Glomerular endothelial cell (primary cell): ENCODE data around the gene STX5. TPM values are rescaled to one million over a fixed set of nuclear protein-coding genes. Genes with fewer than 3 reads are reported as not detected.
"Not testable (repeated sequence)": the region's sequence is repeated elsewhere in the genome, so short reads cannot be mapped to it uniquely, and the experiment has no call there.

Experiments
- DNase-seq: peaks from one replicate; pipeline ENCODE4 v3.0.0-alpha.2; 2011; ENCODE audit warnings: low read depth, low spot score; ENCODE audit errors: extremely low read depth
- total RNA-seq: library from RNA; depleted of rRNA; stranded (reverse); fragments of >200 nt; gene quantifications from 2 replicates; pipeline ENCODE4 v1.2.3, GENCODE V29; 2015

Gene STX5
- total RNA-seq = 36.7 and 37.1 TPM in 2 replicates

DNA sequence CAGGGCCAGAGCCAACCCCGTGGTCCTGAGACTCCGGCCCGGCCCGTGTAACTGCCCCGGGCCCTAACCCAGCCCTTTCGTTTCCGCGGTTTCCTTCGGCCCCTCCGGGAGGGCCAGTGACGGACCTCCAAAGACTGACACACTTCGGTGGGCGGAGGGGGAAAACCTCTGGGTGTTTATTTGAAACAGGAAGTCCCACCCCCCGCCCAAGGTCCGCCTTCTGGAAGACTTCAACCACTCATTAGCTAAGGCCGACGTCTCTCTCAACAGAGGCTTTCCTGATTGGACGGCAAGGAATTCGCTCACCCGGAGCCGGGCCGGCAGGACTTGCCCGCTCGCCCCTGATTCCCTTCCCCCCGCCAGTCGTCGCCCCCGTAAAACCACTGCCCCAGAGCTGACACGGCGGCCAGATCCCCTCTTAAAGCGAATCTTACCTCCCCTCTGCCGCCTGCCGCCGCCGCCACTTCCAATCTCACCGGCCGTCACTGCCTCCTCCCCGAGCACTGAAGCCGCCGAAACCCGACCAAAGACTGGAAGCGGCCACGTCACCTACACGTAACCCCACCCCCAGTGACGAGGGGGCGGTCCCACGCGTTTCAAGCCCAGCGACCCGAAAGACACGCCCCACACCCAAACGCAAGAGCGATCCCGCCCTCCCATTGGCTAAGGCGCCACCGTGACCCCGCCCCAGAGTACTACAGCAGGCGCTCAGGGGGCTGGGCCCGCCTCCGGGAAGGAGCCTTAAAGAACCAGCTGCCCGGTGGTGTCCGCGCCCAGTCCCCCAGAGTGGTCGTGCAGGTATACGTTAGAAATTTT is at the start of gene STX5:
STX5 (minus strand) TSS at position 532 of the 816 bp plus-strand sequence. CDS start 808 bp downstream, outside the sequence.
- peak; percentile 94 for DNase-seq

DNA sequence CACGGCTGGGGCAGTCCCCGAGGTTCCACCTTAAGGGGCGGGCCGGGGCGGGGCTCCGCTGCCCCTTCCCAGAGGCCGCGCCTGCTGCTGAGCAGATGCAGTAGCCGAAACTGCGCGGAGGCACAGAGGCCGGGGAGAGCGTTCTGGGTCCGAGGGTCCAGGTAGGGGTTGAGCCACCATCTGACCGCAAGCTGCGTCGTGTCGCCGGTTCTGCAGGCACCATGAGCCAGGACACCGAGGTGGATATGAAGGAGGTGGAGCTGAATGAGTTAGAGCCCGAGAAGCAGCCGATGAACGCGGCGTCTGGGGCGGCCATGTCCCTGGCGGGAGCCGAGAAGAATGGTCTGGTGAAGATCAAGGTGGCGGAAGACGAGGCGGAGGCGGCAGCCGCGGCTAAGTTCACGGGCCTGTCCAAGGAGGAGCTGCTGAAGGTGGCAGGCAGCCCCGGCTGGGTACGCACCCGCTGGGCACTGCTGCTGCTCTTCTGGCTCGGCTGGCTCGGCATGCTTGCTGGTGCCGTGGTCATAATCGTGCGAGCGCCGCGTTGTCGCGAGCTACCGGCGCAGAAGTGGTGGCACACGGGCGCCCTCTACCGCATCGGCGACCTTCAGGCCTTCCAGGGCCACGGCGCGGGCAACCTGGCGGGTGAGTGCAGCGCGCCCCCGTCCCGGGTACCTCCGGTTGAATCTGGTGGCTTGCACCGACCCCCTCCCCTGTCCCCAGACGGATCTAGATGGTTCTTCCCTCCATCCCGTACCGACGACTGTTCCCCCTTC is 49.1 kb upstream of the STX5 start, which contains the start of gene SLC3A2:
SLC3A2 (plus strand) TSS at position 94 of the 776 bp plus-strand sequence; CDS start at position 222, 128 bp downstream.
- no peak for DNase-seq

DNA sequence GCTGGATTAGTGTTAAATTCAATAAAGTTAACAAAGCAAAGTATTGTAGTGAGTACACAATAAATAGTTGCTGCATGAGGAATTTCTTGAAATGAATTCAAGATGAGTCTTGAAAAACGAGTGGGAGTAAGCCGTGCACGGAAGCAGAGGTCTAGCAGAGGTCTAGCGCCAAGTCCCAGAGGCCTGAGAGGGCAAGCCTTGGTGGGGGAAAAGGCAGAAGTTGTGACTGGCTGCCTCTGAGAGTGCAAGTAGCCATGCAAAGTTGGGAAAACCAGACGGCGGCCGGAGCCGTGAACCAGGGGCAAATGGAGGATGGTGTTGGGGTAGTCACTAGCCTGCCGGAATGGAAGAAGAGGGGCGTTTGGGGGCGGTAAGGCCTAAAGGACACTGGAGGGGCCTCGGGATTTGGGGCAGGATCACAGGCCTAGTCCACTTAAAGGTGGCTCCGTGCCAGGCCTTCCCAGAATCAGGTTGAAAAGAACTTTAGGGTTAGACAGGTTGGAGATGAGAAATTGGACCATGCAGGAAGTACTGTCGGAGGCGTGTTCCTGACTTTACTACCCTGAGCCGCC is 48.5 kb upstream of the STX5 start:
- DNase-seq = no peak

DNA sequence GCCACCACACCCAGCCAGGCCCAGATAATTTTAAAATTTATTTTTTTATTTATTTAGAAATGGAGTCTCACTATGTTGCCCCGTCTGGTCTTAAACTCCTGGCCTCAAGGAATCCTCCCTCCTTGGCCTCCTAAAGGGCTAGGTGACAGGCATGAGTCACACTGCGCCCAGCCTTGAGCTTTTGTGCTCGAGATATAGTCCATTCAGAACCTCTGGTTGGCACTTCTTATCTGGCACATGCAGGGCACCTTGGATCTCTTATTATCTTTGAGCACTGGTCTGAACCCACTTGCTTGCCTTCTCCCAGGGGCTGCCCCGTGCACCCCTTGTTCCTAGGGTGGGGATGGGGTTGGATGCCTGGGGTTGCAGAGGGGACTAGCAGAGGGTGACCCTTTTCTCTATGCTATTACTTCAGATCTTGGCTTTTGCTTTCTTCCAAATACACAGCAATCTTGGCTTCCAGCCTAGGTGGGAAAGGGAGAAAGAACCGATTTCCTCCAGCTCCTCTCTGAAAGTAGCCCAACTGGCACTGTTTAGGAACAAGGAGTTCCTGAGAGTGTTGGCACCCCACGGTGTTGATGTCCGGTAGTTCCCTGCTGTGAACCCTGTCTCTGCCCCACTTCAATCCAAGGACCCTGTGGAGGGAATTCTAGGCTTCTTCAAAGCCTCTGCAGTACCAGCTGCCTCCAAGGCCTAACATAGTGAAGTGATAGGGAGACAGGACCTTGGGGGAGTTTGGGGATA is 47.6 kb upstream of the STX5 start:
- no peak for DNase-seq

DNA sequence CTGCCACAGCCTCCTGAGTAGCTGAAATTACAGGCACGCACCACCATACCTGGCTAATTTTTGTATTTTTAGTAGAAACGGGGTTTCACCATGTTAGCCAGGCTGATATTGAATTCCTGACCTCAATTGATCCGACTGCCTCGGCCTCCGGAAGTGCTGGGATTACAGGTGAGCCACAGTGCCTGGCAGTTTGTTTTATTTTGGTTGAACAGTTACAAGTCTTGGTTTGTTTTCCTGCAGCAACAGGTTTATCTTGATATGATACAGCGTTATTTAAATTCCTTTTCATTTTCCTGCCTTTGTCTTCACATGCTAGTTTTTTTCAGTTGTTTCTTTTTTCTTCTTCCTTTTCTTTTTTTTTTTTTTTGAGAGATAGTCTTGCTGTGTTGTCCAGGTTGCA is 44.9 kb upstream of the STX5 start:
- no peak for DNase-seq

GRCh38 chr11:62875698-62876478 is 44.0 kb upstream of the STX5 start:
- DNase-seq = no peak

DNA sequence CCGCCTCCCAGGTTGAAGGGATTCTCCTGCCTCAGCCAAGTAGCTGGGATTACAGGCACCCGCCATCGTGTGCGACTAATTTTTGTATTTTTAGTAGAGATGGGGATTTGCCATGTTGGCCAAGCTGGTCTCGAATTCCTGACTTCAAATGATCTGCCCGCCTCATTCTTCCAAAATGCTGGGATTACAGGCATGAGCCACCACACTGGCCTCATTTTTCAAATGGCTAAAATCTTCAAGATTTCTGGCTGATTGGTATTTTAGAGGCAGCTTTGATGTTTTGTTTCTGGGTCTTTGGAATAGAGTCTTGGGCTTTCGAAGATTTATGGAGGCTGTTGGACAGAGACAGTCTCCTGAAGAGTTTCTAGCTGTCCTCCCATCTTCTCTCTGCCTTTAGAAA is 43.0 kb upstream of the STX5 start:
- no peak for DNase-seq

GRCh38 chr11:62865635-62866034 is 33.8 kb upstream of the STX5 start:
- DNase-seq = no peak

DNA sequence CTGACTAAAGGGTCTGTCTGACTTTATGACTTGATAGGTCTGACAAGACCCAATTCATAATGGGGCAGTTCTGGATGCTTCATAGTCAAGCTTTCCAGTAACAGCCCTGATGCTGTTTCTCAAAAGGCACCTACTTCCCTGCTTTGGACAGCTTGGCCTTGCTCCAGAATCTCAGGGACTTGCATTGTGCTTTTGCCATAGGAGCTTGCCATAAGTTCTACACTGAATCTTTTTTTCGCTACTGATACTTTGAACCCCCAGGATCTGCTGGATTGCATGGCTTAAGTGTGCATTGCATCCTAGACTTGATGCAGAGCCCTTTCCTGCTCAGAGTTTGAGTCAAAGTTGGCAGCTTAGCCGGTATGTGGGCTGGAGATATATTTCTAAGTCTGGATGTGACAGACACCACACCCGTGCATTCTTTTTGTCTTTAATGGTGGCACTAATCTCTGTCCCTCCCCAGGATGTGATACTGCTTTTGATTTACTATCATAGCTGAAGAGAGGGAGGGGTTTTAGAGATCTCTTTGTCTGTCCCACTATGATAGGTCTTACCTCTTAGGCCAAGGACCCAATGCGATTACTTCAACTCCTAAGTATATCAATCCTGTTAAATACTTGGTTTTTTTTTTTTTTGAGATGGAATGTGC is 32.0 kb upstream of the STX5 start:
- DNase-seq = no peak

- not testable (repeated sequence) for DNase-seq
Observed at GRCh38 chr11:62861564-62862192, 29.8 kb upstream of the STX5 start.

DNA sequence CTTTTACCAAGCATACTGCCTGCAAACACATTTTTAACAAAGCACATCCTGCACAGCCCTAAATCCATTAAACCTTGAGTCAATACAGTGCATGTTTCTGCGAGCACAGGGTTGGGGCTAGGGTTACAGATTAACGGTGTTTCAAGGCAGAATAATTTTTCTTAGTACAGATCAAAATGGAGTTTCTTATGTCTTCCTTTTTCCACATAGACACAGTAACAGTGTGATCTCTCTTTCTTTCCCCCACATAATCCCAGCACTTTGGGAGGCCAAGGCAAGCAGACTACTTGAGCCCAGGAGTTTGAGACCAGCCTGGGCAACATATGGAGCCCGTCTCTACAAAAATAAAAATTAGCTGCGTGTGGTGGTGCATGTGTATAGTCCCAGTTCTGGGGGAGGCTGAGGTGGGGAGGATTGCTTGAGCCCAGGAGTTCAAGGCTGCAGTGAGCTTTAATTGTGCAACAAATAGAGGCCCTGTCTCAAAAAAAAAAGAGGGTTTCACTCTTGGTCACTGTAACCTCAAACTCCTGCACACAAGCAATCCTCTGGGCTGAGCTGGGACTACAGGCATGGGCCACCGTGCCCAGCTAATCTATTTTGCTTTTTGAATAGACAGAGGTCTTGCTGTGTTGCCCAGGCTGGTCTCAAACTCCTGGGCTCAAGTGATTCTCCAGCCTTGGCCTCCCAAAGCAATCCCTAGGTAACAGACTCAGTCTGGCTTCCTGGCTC is 29.1 kb upstream of the STX5 start:
- no peak for DNase-seq

- not testable (repeated sequence) for DNase-seq
Observed at GRCh38 chr11:62859281-62859703, 27.4 kb upstream of the STX5 start.

DNA sequence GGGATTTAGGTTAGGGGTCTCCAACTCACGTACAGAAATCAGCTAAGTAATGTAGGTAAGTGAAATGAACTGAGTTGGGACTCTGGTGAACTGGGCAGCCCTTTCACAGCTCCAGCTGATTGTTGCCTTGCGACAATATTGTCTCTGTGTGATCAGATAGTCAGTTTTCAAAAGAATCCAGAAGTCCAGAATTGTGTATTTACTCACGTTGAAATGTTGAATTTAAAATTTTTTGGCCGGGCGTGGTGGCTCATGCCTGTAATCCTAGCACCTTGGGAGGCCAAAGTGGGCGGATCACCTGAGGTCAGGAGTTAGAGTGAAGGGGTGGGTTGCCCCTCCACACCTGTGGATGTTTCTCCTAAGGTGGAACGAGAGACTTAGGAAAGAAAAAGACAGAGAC is 26.4 kb upstream of the STX5 start:
- DNase-seq = no peak

- DNase-seq = no peak
Observed at GRCh38 chr11:62857541-62857982, 25.7 kb upstream of the STX5 start.

DNA sequence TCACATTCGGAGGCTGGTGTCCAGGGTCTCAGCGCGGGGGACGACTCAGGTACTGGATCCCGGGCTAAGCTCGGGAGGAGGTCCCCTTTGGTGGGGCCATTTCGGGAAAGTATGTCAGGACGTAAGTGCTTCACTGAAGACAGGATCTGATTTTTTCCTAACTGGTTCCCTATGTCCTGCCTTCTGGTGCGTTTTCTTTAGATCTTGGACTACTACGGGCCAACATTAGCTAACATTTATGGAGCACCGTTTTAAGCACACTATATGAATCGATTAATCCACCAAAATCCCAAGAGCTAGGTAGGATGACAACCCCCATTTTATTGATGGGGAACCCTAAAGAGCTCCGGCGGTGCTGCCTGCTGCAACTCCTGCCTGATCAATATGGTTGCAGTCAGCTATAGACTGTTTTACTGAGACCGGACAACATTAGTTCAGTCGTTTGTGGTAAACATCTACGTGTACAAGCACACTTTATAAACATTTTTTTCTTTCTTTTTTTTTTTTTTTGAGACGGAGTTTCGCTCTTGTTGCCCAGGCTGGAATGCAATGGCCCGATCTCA is 24.6 kb upstream of the STX5 start:
- no peak for DNase-seq

DNA sequence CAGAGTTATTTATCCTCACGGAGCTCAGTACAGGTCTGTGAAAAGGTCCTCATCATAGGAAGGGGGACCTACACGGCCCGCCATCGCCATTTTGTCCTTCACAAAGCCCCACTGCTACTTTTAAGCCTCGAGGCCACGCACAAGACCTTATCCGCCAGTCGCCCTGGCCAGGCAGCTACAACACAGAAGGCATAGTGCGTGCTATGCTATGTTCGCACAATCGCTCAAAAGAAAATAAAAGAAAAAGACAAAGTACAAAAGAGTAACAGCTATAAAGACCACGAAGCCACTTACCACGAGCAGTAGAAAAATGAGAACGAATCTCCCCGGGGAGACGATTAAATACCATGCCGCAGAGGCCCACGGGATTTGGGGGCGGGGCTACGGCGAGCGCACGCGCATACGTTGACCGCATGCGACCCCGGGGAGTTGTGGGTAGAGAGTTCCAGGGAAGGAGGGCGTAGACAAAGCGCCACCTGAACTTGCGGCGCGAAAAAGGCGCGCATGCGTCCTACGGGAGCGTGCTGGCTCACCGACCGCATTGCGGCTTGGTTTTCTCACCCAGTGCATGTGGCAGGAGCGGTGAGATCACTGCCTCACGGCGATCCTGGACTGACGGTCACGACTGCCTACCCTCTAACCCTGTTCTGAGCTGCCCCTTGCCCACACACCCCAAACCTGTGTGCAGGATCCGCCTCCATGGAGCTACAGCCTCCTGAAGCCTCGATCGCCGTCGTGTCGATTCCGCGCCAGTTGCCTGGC is 23.9 kb upstream of the STX5 start:
- DNase-seq = peak; percentile 78
